A549 (cell line): Measurements from ENCODE around the gene MTFP1.

ENCODE experiments used
- EHF ChIP-seq: fragments of 250-450 bp; sonication (Bioruptor Pico); IDR thresholded peaks from 2 replicates; pipeline ENCODE4 v1.5.0; 2020; ENCODE audit warnings: mild to moderate bottlenecking
- JUNB ChIP-seq: fragments of >200 bp; sonication (Bioruptor Twin); formaldehyde crosslinking; IDR thresholded peaks from 2 replicates; pipeline ENCODE4 v1.6.1; 2016
- MYC ChIP-seq: IDR thresholded peaks from 2 replicates; pipeline ENCODE4 v1.6.1; 2012; ENCODE audit warnings: mild to moderate bottlenecking, inconsistent platforms, low read length, improper control_type of control experiment, borderline replicate concordance
- NFE2L2 ChIP-seq: fragments of 150-350 bp; conservative IDR thresholded peaks from 2 replicates; pipeline ENCODE4 v1.6.1; 2014; ENCODE audit warnings: low read length
- TP53 ChIP-seq: fragments of 250-450 bp; sonication (Bioruptor Pico); IDR thresholded peaks from 2 replicates; pipeline ENCODE4 v1.5.0; 2021; ENCODE audit warnings: mild to moderate bottlenecking, moderate library complexity
- TF ChIP-seq, protein P1 (sequence below): fragments of >200 bp; sonication (Bioruptor Twin); formaldehyde crosslinking; IDR thresholded peaks from 3 replicates; pipeline ENCODE4 v1.5.1; 2016
- TF ChIP-seq, protein P2 (sequence below): fragments of 250-450 bp; sonication (Bioruptor Pico); IDR thresholded peaks from 2 replicates; pipeline ENCODE4 v1.5.0; 2021; ENCODE audit warnings: mild to moderate bottlenecking, moderate library complexity, borderline replicate concordance
- TF ChIP-seq, protein P3 (sequence below): IDR thresholded peaks from 2 replicates; pipeline ENCODE4 v1.6.1; 2012
- TF ChIP-seq, protein P4 (sequence below): fragments of >200 bp; sonication (Bioruptor Twin); formaldehyde crosslinking; IDR thresholded peaks from 2 replicates; pipeline ENCODE4 v1.6.1; 2016

DNA sequence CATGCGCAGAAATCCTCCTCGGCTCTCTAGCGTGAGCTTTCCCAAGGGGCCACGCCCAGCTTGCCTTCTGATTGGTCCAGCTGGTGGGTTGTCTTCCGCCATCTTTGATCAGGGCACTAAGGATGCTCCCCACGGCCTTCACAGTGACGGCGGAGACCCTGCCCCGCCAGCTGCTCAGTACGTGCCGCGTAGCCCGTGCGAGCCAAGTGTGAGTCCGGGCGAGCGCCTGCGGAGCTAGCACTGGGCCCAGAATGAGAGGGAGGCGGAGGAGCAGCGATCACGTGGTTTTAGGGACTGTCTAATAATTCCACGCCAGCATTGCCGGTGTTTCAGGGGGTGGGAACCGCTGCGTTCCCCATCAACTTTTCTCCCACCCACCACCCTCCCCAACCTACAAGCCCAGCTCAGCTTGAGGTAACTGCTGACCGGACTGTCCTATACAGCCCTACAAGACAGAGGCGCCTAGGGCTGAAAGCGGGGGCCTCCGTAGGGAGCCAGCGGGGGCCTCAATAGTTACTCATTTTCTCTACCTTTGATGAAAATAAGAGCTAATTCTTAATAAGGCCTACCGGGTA, 1.5 kb upstream of the MTFP1 start:
- TF ChIP-seq, protein P1, sequence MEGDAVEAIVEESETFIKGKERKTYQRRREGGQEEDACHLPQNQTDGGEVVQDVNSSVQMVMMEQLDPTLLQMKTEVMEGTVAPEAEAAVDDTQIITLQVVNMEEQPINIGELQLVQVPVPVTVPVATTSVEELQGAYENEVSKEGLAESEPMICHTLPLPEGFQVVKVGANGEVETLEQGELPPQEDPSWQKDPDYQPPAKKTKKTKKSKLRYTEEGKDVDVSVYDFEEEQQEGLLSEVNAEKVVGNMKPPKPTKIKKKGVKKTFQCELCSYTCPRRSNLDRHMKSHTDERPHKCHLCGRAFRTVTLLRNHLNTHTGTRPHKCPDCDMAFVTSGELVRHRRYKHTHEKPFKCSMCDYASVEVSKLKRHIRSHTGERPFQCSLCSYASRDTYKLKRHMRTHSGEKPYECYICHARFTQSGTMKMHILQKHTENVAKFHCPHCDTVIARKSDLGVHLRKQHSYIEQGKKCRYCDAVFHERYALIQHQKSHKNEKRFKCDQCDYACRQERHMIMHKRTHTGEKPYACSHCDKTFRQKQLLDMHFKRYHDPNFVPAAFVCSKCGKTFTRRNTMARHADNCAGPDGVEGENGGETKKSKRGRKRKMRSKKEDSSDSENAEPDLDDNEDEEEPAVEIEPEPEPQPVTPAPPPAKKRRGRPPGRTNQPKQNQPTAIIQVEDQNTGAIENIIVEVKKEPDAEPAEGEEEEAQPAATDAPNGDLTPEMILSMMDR, result no peak
- no peak for TF ChIP-seq JUNB
- no peak for TF ChIP-seq MYC
- TF ChIP-seq TP53 (CRISPR knock-in tag), result no peak
- TF ChIP-seq, protein P2, sequence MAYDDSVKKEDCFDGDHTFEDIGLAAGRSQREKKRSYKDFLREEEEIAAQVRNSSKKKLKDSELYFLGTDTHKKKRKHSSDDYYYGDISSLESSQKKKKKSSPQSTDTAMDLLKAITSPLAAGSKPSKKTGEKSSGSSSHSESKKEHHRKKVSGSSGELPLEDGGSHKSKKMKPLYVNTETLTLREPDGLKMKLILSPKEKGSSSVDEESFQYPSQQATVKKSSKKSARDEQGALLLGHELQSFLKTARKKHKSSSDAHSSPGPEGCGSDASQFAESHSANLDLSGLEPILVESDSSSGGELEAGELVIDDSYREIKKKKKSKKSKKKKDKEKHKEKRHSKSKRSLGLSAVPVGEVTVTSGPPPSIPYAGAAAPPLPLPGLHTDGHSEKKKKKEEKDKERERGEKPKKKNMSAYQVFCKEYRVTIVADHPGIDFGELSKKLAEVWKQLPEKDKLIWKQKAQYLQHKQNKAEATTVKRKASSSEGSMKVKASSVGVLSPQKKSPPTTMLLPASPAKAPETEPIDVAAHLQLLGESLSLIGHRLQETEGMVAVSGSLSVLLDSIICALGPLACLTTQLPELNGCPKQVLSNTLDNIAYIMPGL (CRISPR knock-in tag), result no peak
- TF ChIP-seq, protein P3, sequence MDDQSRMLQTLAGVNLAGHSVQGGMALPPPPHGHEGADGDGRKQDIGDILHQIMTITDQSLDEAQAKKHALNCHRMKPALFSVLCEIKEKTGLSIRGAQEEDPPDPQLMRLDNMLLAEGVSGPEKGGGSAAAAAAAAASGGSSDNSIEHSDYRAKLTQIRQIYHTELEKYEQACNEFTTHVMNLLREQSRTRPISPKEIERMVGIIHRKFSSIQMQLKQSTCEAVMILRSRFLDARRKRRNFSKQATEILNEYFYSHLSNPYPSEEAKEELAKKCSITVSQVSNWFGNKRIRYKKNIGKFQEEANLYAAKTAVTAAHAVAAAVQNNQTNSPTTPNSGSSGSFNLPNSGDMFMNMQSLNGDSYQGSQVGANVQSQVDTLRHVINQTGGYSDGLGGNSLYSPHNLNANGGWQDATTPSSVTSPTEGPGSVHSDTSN, result no peak; the same call in none of the 2 replicates
- TF ChIP-seq NFE2L2, result no peak
- TF ChIP-seq, protein P4, sequence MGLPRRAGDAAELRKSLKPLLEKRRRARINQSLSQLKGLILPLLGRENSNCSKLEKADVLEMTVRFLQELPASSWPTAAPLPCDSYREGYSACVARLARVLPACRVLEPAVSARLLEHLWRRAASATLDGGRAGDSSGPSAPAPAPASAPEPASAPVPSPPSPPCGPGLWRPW, result no peak
- TF ChIP-seq EHF (CRISPR knock-in tag), result no peak
